ENCODE measurements around the gene TMPRSS3. TPM values are rescaled to one million over a fixed set of nuclear protein-coding genes. Genes with fewer than 3 reads are reported as not detected.

The TMPRSS3 gene
- total RNA-seq, 6 experiments from 2014 or later = 0.22 to 0.97 (median 0.71) TPM

DNA sequence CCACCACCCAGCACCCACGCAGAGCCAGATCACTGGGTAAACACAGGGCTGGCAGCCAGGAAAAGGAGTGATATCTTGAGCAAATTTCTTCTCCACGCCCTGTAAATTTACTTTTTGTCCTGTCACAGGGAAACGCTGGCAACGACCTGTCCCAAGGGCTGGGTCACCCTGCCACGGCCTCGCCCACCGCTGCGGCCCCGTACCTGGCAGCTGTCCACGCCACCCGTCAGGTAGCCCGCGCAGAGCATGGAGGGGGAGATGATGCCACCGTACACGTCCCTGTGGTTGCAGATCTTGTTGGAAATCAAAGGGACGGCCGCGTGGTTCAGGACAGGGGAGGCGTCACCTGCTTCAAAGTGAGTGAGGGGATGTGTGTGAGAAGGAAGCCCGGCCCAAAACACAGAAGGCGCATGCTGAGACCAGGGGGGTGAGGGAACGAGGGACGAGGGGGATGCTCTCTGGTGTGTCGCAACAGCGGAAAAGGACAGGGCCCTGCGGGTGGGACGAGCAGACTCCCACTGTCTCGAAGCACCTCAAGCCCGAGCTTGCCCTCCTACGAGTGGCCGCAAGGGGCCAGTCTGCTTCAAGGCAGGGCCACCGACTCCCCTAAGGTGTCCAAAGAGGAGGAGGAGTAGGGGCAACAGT, 19.4 kb downstream of the TMPRSS3 start:
- Histone ChIP-seq H3K4me3 (no peak overlapping the region), H3K27ac (no peak overlapping the region), H3K4me1 (no peaks in the 10 kb centered on the region), H3K27me3 (no peaks in the 10 kb centered on the region), H3K9me3 (no peaks in the 10 kb centered on the region), H3K36me3 (no peaks in the 10 kb centered on the region)
- peak in 1 of 4 donors; percentile 49 for ATAC-seq
- intact Hi-C loops (cut with DNase I) = no loop called here
- DNase-seq = peak in 1 of 3 donors; percentile 35
- 44% methylated on average over 11 of the region's 32 CpGs for WGBS (ENCODE audit: insufficient coverage, low coverage, low lambda C conversion rate, missing lambda C conversion rate)
- TF ChIP-seq, protein P1, sequence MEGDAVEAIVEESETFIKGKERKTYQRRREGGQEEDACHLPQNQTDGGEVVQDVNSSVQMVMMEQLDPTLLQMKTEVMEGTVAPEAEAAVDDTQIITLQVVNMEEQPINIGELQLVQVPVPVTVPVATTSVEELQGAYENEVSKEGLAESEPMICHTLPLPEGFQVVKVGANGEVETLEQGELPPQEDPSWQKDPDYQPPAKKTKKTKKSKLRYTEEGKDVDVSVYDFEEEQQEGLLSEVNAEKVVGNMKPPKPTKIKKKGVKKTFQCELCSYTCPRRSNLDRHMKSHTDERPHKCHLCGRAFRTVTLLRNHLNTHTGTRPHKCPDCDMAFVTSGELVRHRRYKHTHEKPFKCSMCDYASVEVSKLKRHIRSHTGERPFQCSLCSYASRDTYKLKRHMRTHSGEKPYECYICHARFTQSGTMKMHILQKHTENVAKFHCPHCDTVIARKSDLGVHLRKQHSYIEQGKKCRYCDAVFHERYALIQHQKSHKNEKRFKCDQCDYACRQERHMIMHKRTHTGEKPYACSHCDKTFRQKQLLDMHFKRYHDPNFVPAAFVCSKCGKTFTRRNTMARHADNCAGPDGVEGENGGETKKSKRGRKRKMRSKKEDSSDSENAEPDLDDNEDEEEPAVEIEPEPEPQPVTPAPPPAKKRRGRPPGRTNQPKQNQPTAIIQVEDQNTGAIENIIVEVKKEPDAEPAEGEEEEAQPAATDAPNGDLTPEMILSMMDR (IDR thresholded peaks at IDR 0.05) = peak in 1 of 4 donors; percentile 26
- TF ChIP-seq POLR2A (IDR thresholded peaks at IDR 0.05) = no peak

DNA sequence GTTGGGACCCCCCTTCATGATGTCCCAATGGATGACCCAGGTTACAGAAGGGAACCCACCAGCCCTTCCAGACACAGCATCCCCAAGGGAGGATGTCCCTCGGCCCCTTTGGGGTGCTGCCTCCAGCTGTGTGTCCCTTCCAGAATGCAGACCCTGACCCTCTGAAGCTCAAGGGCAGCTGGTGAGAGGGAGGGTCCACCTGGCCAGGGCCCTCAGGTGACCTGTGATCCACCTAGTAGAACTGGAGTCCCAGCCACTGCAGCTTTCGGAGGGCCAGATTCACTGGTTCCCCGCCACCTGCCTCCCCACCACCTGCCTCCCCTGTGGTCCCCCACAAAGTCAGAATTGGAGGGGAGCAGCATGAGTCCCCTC, 19.9 kb downstream of the TMPRSS3 start:
- Histone ChIP-seq H3K27me3 (no peaks in the 10 kb centered on the region), H3K36me3 (no peaks in the 10 kb centered on the region), H3K4me1 (no peaks in the 10 kb centered on the region), H3K4me3 (no peak overlapping the region), H3K27ac (no peak overlapping the region), H3K9me3 (no peaks in the 10 kb centered on the region)
- WGBS (ENCODE audit: insufficient coverage, low coverage, low lambda C conversion rate, missing lambda C conversion rate) = no CpG with 5 or more reads among the region's 3 CpGs
- TF ChIP-seq, protein P1 (IDR thresholded peaks at IDR 0.05) = no peak
- no peak for TF ChIP-seq POLR2A (IDR thresholded peaks at IDR 0.05)
- intact Hi-C loops (cut with DNase I) = no loop called here
- no peak for ATAC-seq
- DNase-seq = no peak

- no peak for ATAC-seq
- Histone ChIP-seq H3K27ac (no peak overlapping the region), H3K36me3 (no peaks in the 10 kb centered on the region), H3K27me3 (no peaks in the 10 kb centered on the region), H3K4me3 (no peak overlapping the region), H3K4me1 (no peaks in the 10 kb centered on the region), H3K9me3 (no peaks in the 10 kb centered on the region)
- TF ChIP-seq POLR2A (IDR thresholded peaks at IDR 0.05) = no peak
- TF ChIP-seq, protein P1 (IDR thresholded peaks at IDR 0.05) = no peak
- DNase-seq = peak in 1 of 3 donors; percentile 31
- WGBS (ENCODE audit: insufficient coverage, low coverage, low lambda C conversion rate, missing lambda C conversion rate) = 23% methylated on average over 3 of the region's 11 CpGs
- intact Hi-C loops (cut with DNase I) = no loop called here
These were observed 20.3 kb downstream of the TMPRSS3 start for GRCh38 chr21:42375506-42375905.

DNA sequence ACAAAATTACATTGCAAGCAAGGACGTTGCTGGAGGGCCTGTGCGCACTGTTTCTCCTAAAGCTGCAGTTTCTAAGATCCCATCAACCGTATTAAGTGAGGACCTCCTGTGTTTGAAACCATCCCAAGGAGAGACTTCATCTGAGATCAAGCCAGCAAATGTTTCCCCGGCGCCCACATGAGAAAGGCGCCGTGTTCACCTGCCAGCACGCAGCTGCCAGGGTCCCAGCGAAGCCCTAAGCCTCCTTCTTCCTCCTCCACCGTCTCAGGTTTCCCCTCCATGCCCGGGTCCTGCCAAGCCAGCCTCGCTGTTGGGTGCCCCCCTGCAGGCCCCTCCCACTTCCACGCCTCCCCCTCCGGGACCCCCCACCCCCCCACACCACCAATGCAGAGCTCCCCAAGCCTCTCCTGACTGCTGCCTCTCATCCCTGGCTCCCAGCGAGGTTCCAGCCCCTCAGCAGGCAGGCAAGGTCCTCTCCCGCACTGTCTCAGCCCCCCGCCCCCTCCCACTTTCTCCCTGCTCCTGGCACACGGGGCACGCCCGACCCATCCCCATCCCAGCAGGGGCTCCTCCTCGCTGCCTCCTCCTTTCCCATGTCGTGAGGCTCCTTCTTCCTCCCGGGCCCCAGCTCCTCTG, 20.9 kb downstream of the TMPRSS3 start:
- Histone ChIP-seq H3K4me3 (no peak overlapping the region), H3K36me3 (no peaks in the 10 kb centered on the region), H3K4me1 (no peaks in the 10 kb centered on the region), H3K9me3 (no peaks in the 10 kb centered on the region), H3K27me3 (no peaks in the 10 kb centered on the region), H3K27ac (no peak overlapping the region)
- no peak for TF ChIP-seq POLR2A (IDR thresholded peaks at IDR 0.05)
- TF ChIP-seq, protein P1 (IDR thresholded peaks at IDR 0.05) = no peak
- DNase-seq = peak in 1 of 3 donors; percentile 39
- intact Hi-C loops (cut with DNase I) = no loop called here
- no peak for ATAC-seq
- whole genome bisulfite sequencing (ENCODE audit: insufficient coverage, low coverage, low lambda C conversion rate, missing lambda C conversion rate) = 36% methylated on average over 20 of the region's 23 CpGs
